ENCODE measurements around the gene AMHR2. TPM values are rescaled to one million over a fixed set of nuclear protein-coding genes. Genes with fewer than 3 reads are reported as not detected.
A peak's percentile ranks its signal among the peaks of the same experiment; 100 is the strongest.

Gene AMHR2
- polyA plus RNA-seq, 3 donors = not detected

- Histone ChIP-seq H3K9ac (ENCODE audit: insufficient read depth, low read length, poor library complexity, severe bottlenecking) (no peak overlapping the region), H3K79me2 (ENCODE audit: insufficient read depth, low read length) (peaks cover 66% of the 10 kb centered on the region), H3K27me3 (ENCODE audit: control insufficient read depth in 2 of 2, insufficient read depth in 2 of 2, low read length in 2 of 2) (no peaks in the 10 kb centered on the region), H3K4me1 (ENCODE audit: control insufficient read depth in 1 of 2, insufficient read depth in 2 of 2, low read length in 2 of 2) (no peaks in the 10 kb centered on the region), H4K20me1 (ENCODE audit: insufficient read depth, low read length) (peaks cover 99% of the 10 kb centered on the region), H3K36me3 (replicated peaks in 1 of 2; ENCODE audit: control insufficient read depth in 1 of 2, insufficient read depth in 2 of 2, low read length in 2 of 2) (peaks cover 92 to 100% of the 10 kb centered on the region in 2 donors), H3K4me2 (replicated peaks; ENCODE audit: extremely low read depth, low read length, poor library complexity, severe bottlenecking) (no peak overlapping the region), H3K27ac (ENCODE audit: low read depth in 1 of 2, low read length in 2 of 2) (peak overlapping the region in 1 of 2 donors; percentile 6), H2AFZ (ENCODE audit: insufficient read depth, low read depth, low read length, poor library complexity, severe bottlenecking) (no peak overlapping the region), H3K4me3 (replicated peaks in 1 of 3; ENCODE audit: low read depth in 2 of 3, low read length in 3 of 3) (no peak overlapping the region), H3K9me3 (replicated peaks in 1 of 2; ENCODE audit: control insufficient read depth in 1 of 2, insufficient read depth in 1 of 2, low read length in 2 of 2) (no peaks in the 10 kb centered on the region)
- Mint-ChIP-seq H3K4me3 (no peak overlapping the region), H3K36me3 (peaks cover 76 to 96% of the 10 kb centered on the region in 2 donors), H3K4me1 (no peaks in the 10 kb centered on the region), H3K9me3 (no peaks in the 10 kb centered on the region), H3K27me3 (ENCODE audit: low read depth in 3 of 3) (no peaks in the 10 kb centered on the region), H3K27ac (peak overlapping the region in 1 of 7 donors; percentile 74)
- DNase-seq = no peak
- intact Hi-C loops (cut with micrococcal nuclease) = no loop called here
- peak; percentile 31 for TF ChIP-seq CTCF (IDR thresholded peaks at IDR 0.05)
- 70% methylated on average over 2 of the region's 2 CpGs for WGBS (ENCODE audit: insufficient coverage)
These were observed 53.1 kb downstream of the AMHR2 start for GRCh38 chr12:53476769-53477209.

GRCh38 chr12:53478865-53479264, 55.2 kb downstream of the AMHR2 start:
- no peak overlapping the region for H3K27ac ChIP-seq (ENCODE audit: low read depth in 1 of 2, low read length in 2 of 2)
- H3K9me3 ChIP-seq (replicated peaks in 1 of 2; ENCODE audit: control insufficient read depth in 1 of 2, insufficient read depth in 1 of 2, low read length in 2 of 2) = no peaks in the 10 kb centered on the region
- H3K4me1 ChIP-seq (ENCODE audit: control insufficient read depth in 1 of 2, insufficient read depth in 2 of 2, low read length in 2 of 2) = no peaks in the 10 kb centered on the region
- H3K36me3 ChIP-seq (replicated peaks in 1 of 2; ENCODE audit: control insufficient read depth in 1 of 2, insufficient read depth in 2 of 2, low read length in 2 of 2) = peaks cover 91 to 100% of the 10 kb centered on the region in 2 donors
- intact Hi-C loops (cut with micrococcal nuclease) = no loop called here
- WGBS (ENCODE audit: insufficient coverage) = 86% methylated on average over 1 of the region's 1 CpG
- Mint-ChIP-seq H3K36me3 (peaks cover 69 to 82% of the 10 kb centered on the region in 2 donors), H3K4me1 (no peaks in the 10 kb centered on the region), H3K4me3 (no peak overlapping the region), H3K27ac (no peak overlapping the region), H3K9me3 (no peaks in the 10 kb centered on the region), H3K27me3 (ENCODE audit: low read depth in 3 of 3) (no peaks in the 10 kb centered on the region)
- TF ChIP-seq CTCF (IDR thresholded peaks at IDR 0.05) = no peak
- no peak overlapping the region for H2AFZ ChIP-seq (ENCODE audit: insufficient read depth, low read depth, low read length, poor library complexity, severe bottlenecking)
- H3K4me2 ChIP-seq (replicated peaks; ENCODE audit: extremely low read depth, low read length, poor library complexity, severe bottlenecking) = no peak overlapping the region
- no peak for DNase-seq
- peaks cover 45% of the 10 kb centered on the region for H3K79me2 ChIP-seq (ENCODE audit: insufficient read depth, low read length)
- no peak overlapping the region for H3K4me3 ChIP-seq (replicated peaks in 1 of 3; ENCODE audit: low read depth in 2 of 3, low read length in 3 of 3)
- H4K20me1 ChIP-seq (ENCODE audit: insufficient read depth, low read length) = peaks cover 99% of the 10 kb centered on the region
- no peaks in the 10 kb centered on the region for H3K27me3 ChIP-seq (ENCODE audit: control insufficient read depth in 2 of 2, insufficient read depth in 2 of 2, low read length in 2 of 2)
- H3K9ac ChIP-seq (ENCODE audit: insufficient read depth, low read length, poor library complexity, severe bottlenecking) = no peak overlapping the region

Measured in CD14-positive monocyte (primary cell).